ACC112 (cell line): ENCODE results near the gene CLDN6.

ENCODE experiments used
- H2AFZ ChIP-seq: fragments of 200-600 bp; sonication (generic); one replicate; pipeline ENCODE4 v1.6.0; 2017; ENCODE audit warnings: antibody characterized with exemption, low read length; ENCODE audit not compliant: unreplicated experiment
- H3K27ac ChIP-seq: fragments of 200-600 bp; sonication (generic); 2 replicates; pipeline ENCODE4 v1.5.1; 2014; ENCODE audit warnings: low read depth, mild to moderate bottlenecking, antibody characterized with exemption, low read length, moderate library complexity
- H3K27me3 ChIP-seq: fragments of 200-600 bp; sonication (generic); 2 replicates; pipeline ENCODE4 v1.6.1; 2014; ENCODE audit warnings: mild to moderate bottlenecking, antibody characterized with exemption, low read length, moderate library complexity, mixed read lengths; ENCODE audit not compliant: insufficient read depth
- H3K36me3 ChIP-seq: fragments of 200-600 bp; sonication (generic); 2 replicates; pipeline ENCODE4 v1.6.1; 2016; ENCODE audit warnings: mild to moderate bottlenecking, antibody characterized with exemption, low read length, moderate library complexity, mixed read lengths; ENCODE audit not compliant: insufficient read depth
- H3K4me1 ChIP-seq: fragments of 200-600 bp; sonication (generic); one replicate; pipeline ENCODE4 v1.6.1; 2016; ENCODE audit warnings: low read length, mixed read lengths; ENCODE audit not compliant: insufficient read depth, unreplicated experiment, control insufficient read depth
- H3K4me3 ChIP-seq: fragments of 200-600 bp; sonication (generic); 2 replicates; pipeline ENCODE4 v1.5.1; 2014; ENCODE audit warnings: mild to moderate bottlenecking, low read depth, low read length
- H3K79me2 ChIP-seq: fragments of 200-600 bp; sonication (generic); one replicate; pipeline ENCODE4 v1.6.0; 2016; ENCODE audit warnings: low read length; ENCODE audit not compliant: control insufficient read depth, unreplicated experiment, insufficient read depth

Gene CLDN6

GRCh38 chr16:3009568-3010390 is 8.2 kb downstream of the CLDN6 start:
- Histone ChIP-seq H3K27ac (no peak overlapping the region), H2AFZ (no peak overlapping the region), H3K4me1 (peaks cover 11% of the 10 kb centered on the region), H3K79me2 (no peaks in the 10 kb centered on the region), H3K27me3 (peaks cover 23% of the 10 kb centered on the region; the same call in 1 of the 2 replicates), H3K36me3 (no peaks in the 10 kb centered on the region), H3K4me3 (no peak overlapping the region)

GRCh38 chr16:3008690-3009037 is 9.3 kb downstream of the CLDN6 start:
- Histone ChIP-seq H3K27me3 (peaks cover 22% of the 10 kb centered on the region; the same call in 1 of the 2 replicates), H3K4me1 (peaks cover 11% of the 10 kb centered on the region), H3K27ac (no peak overlapping the region), H3K36me3 (no peaks in the 10 kb centered on the region), H3K79me2 (no peaks in the 10 kb centered on the region), H2AFZ (no peak overlapping the region), H3K4me3 (no peak overlapping the region)

- H2AFZ ChIP-seq, result no peak overlapping the region
- H3K4me1 ChIP-seq, result peaks cover 10% of the 10 kb centered on the region
- H3K36me3 ChIP-seq, result no peaks in the 10 kb centered on the region
- peaks cover 16% of the 10 kb centered on the region; the same call in 1 of the 2 replicates for H3K27me3 ChIP-seq
- H3K79me2 ChIP-seq, result no peaks in the 10 kb centered on the region
- H3K4me3 ChIP-seq, result no peak overlapping the region
- H3K27ac ChIP-seq, result no peak overlapping the region
These were observed 9.9 kb downstream of the CLDN6 start for GRCh38 chr16:3007957-3008689.

- Histone ChIP-seq H2AFZ (no peak overlapping the region), H3K27ac (no peak overlapping the region), H3K36me3 (no peaks in the 10 kb centered on the region), H3K79me2 (no peaks in the 10 kb centered on the region), H3K4me3 (no peak overlapping the region), H3K4me1 (peaks cover 7% of the 10 kb centered on the region), H3K27me3 (peaks cover 9% of the 10 kb centered on the region; the same call in 1 of the 2 replicates)
These were observed 10.7 kb downstream of the CLDN6 start for GRCh38 chr16:3007059-3007956.

- Histone ChIP-seq H3K4me3 (peak overlapping the region; percentile 62), H3K4me1 (peaks cover 7% of the 10 kb centered on the region), H2AFZ (no peak overlapping the region), H3K36me3 (no peaks in the 10 kb centered on the region), H3K27me3 (no peaks in the 10 kb centered on the region), H3K27ac (no peak overlapping the region), H3K79me2 (no peaks in the 10 kb centered on the region)
These were observed 13.2 kb downstream of the CLDN6 start for GRCh38 chr16:3004781-3005284.

GRCh38 chr16:3004319-3004718 is 13.7 kb downstream of the CLDN6 start:
- Histone ChIP-seq H3K79me2 (no peaks in the 10 kb centered on the region), H3K27ac (no peak overlapping the region), H3K27me3 (no peaks in the 10 kb centered on the region), H3K4me3 (no peak overlapping the region), H3K4me1 (peaks cover 7% of the 10 kb centered on the region), H2AFZ (no peak overlapping the region), H3K36me3 (no peaks in the 10 kb centered on the region)

GRCh38 chr16:3003582-3004270 is 14.3 kb downstream of the CLDN6 start:
- Histone ChIP-seq H3K4me1 (peaks cover 7% of the 10 kb centered on the region), H3K27ac (no peak overlapping the region), H3K4me3 (no peak overlapping the region), H3K36me3 (no peaks in the 10 kb centered on the region), H3K27me3 (no peaks in the 10 kb centered on the region), H2AFZ (no peak overlapping the region), H3K79me2 (no peaks in the 10 kb centered on the region)

- H3K4me1 ChIP-seq, result no peaks in the 10 kb centered on the region
- H3K27me3 ChIP-seq, result 0 out of 2 replicates have a peak, but pooled peaks cover 2% of the 10 kb centered on the region
- no peak overlapping the region for H3K27ac ChIP-seq
These were observed 16.7 kb downstream of the CLDN6 start for GRCh38 chr16:3001316-3001715.

GRCh38 chr16:3000540-3000939 is 17.4 kb downstream of the CLDN6 start:
- H3K79me2 ChIP-seq, result no peaks in the 10 kb centered on the region
- H2AFZ ChIP-seq, result no peak overlapping the region
- H3K4me1 ChIP-seq, result no peaks in the 10 kb centered on the region
- no peaks in the 10 kb centered on the region for H3K36me3 ChIP-seq
- H3K4me3 ChIP-seq, result no peak overlapping the region
- H3K27ac ChIP-seq, result no peak overlapping the region
- 0 out of 2 replicates have a peak, but pooled peaks cover 2% of the 10 kb centered on the region for H3K27me3 ChIP-seq

More at GRCh38 chr16:3001316-3001715, 16.7 kb downstream of the CLDN6 start:
- no peak overlapping the region for H2AFZ ChIP-seq
- no peak overlapping the region for H3K4me3 ChIP-seq
- H3K79me2 ChIP-seq, result no peaks in the 10 kb centered on the region
- H3K36me3 ChIP-seq, result no peaks in the 10 kb centered on the region

- H3K27ac ChIP-seq, result no peak overlapping the region
- 0 out of 2 replicates have a peak, but pooled peaks cover 2% of the 10 kb centered on the region for H3K27me3 ChIP-seq
- no peaks in the 10 kb centered on the region for H3K36me3 ChIP-seq
- H3K4me3 ChIP-seq, result no peak overlapping the region
- no peaks in the 10 kb centered on the region for H3K79me2 ChIP-seq
- no peaks in the 10 kb centered on the region for H3K4me1 ChIP-seq
- no peak overlapping the region for H2AFZ ChIP-seq
These were observed 18.1 kb downstream of the CLDN6 start for GRCh38 chr16:2999929-3000328.
